GM12878 (cell line): ENCODE results near the gene HAPLN2. TPM values are rescaled to one million over a fixed set of nuclear protein-coding genes. Genes with fewer than 3 reads are reported as not detected.

Experiments used
- BHLHE40 ChIP-seq, 2 experiments: fragments of 450-650 bp in 1 of 2; IDR thresholded peaks; 2 replicates each; pipeline ENCODE4 v1.6.1; 2011 to 2017; ENCODE audit warnings: low read depth in 2 of 2, borderline replicate concordance in 1 of 2, improper control_type of control experiment in 1 of 2, low read length in 1 of 2, mild to moderate bottlenecking in 1 of 2
- CEBPB ChIP-seq, 2 experiments: fragments of 150-350 bp in 1 of 2; IDR thresholded peaks; 2 replicates each; pipeline ENCODE4 v1.6.1; 2012 to 2014; ENCODE audit warnings: low read depth in 2 of 2, low read length in 2 of 2, borderline replicate concordance in 1 of 2, inconsistent platforms in 1 of 2
- PAX8 ChIP-seq: fragments of 450-650 bp; IDR thresholded peaks from 2 replicates; pipeline ENCODE4 v1.6.1; 2017; ENCODE audit warnings: mild to moderate bottlenecking, moderate library complexity
- POU2F2 ChIP-seq: IDR thresholded peaks from 3 replicates; pipeline ENCODE4 v1.6.1; 2011; ENCODE audit warnings: low read depth, mild to moderate bottlenecking, low read length, borderline replicate concordance
- RAD51 ChIP-seq: fragments of 450-650 bp; IDR thresholded peaks from 2 replicates; pipeline ENCODE4 v1.6.1; 2016; ENCODE audit warnings: moderate library complexity, mild to moderate bottlenecking, inconsistent platforms
- SMARCA5 ChIP-seq: fragments of 450-650 bp; IDR thresholded peaks from 2 replicates; pipeline ENCODE4 v1.6.1; 2017; ENCODE audit warnings: mild to moderate bottlenecking
- SMC3 ChIP-seq: IDR thresholded peaks from 2 replicates; pipeline ENCODE4 v1.6.1; 2011; ENCODE audit warnings: low read length, improper control_type of control experiment, borderline replicate concordance
- SREBF2 ChIP-seq: IDR thresholded peaks from 2 replicates; pipeline ENCODE4 v1.6.1; 2012; ENCODE audit warnings: mild to moderate bottlenecking, low read length
- TCF7 ChIP-seq: IDR thresholded peaks from 2 replicates; pipeline ENCODE4 v1.6.1; 2014; ENCODE audit warnings: antibody characterized with exemption, borderline replicate concordance
- YBX1 ChIP-seq: fragments of 450-650 bp; IDR thresholded peaks from 2 replicates; pipeline ENCODE4 v1.6.1; 2016; ENCODE audit warnings: antibody characterized with exemption
- polyA plus RNA-seq, 11 experiments: library from polyadenylated mRNA; depleted of rRNA in 4 of 11; unstranded in 6 of 11; stranded (reverse) in 5 of 11; fragments of >200 nt; fragmentation: Nextera tagmentation in 4 of 11; fragmentation: Illumina TruSeq in 1 of 11; extraction: Ambion mirVana in 4 of 11; extraction: Trizol in 1 of 11; gene quantifications; 1 replicate in 1 of 11; 2 replicates in 10 of 11; pipeline versions ENCODE4 v1.2.1 to v1.2.3, GENCODE V29; 2011 to 2016; ENCODE audit warnings: inconsistent platforms in 2 of 11, missing spikeins in 2 of 11, low read depth in 1 of 11
- total RNA-seq, 4 experiments: library from RNA; depleted of rRNA in 3 of 4; stranded (reverse); fragments of >200 nt in 3 of 4; fragmentation: Illumina TruSeq in 1 of 4; extraction: Trizol in 1 of 4; gene quantifications; 2 replicates each; pipeline versions ENCODE4 v1.2.1 to v1.2.3, GENCODE V29; 2013 to 2021
- TF ChIP-seq, protein P1 (sequence below): fragments of 450-650 bp; conservative IDR thresholded peaks from 2 replicates; pipeline ENCODE4 v1.6.1; 2017; ENCODE audit warnings: mild to moderate bottlenecking, moderate library complexity
- TF ChIP-seq, protein P2 (sequence below): fragments of 450-650 bp; IDR thresholded peaks from 2 replicates; pipeline ENCODE4 v1.6.1; 2016; ENCODE audit warnings: mild to moderate bottlenecking
- TF ChIP-seq, protein P3 (sequence below): fragments of 150-350 bp; IDR thresholded peaks from 2 replicates; pipeline ENCODE4 v1.6.1; 2014; ENCODE audit warnings: mild to moderate bottlenecking, low read depth, low read length
- TF ChIP-seq, protein P4 (sequence below): fragments of 450-650 bp; formaldehyde crosslinking; IDR thresholded peaks from 2 replicates; pipeline ENCODE4 v1.4.0; 2022; ENCODE audit warnings: mild to moderate bottlenecking, moderate library complexity

The HAPLN2 gene
- total and polyA plus RNA-seq, 10 of the 15 experiments (the other 5 are each of a cell fraction or from before 2014, with no cell fraction given): 0.15 to 0.24 TPM; not detected in 8

GRCh38 chr1:156627313-156627880 is 8.2 kb downstream of the HAPLN2 start (continued):
- TF ChIP-seq PAX8 (no peak), RAD51 (peak; percentile 46; the same call in 1 of the 2 replicates), POU2F2 (no peak), SREBF2 (no peak), SMARCA5 (no peak), CEBPB (IDR thresholded peaks at IDR 0.05; ENCODE audit: borderline replicate concordance in 1 of 2, low read depth in 2 of 2, low read length in 2 of 2) (no peak), SMC3 (peak; percentile 53; the same call in 1 of the 2 replicates), BHLHE40 (IDR thresholded peaks at IDR 0.05; ENCODE audit: borderline replicate concordance in 1 of 2, low read depth in 2 of 2, low read length in 1 of 2) (peak; percentile 53 to 64; a peak in 2 of 4 replicates), TCF7 (no peak), YBX1 (no peak)
- TF ChIP-seq, protein P1, sequence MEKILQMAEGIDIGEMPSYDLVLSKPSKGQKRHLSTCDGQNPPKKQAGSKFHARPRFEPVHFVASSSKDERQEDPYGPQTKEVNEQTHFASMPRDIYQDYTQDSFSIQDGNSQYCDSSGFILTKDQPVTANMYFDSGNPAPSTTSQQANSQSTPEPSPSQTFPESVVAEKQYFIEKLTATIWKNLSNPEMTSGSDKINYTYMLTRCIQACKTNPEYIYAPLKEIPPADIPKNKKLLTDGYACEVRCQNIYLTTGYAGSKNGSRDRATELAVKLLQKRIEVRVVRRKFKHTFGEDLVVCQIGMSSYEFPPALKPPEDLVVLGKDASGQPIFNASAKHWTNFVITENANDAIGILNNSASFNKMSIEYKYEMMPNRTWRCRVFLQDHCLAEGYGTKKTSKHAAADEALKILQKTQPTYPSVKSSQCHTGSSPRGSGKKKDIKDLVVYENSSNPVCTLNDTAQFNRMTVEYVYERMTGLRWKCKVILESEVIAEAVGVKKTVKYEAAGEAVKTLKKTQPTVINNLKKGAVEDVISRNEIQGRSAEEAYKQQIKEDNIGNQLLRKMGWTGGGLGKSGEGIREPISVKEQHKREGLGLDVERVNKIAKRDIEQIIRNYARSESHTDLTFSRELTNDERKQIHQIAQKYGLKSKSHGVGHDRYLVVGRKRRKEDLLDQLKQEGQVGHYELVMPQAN: no peak
- TF ChIP-seq, protein P2, sequence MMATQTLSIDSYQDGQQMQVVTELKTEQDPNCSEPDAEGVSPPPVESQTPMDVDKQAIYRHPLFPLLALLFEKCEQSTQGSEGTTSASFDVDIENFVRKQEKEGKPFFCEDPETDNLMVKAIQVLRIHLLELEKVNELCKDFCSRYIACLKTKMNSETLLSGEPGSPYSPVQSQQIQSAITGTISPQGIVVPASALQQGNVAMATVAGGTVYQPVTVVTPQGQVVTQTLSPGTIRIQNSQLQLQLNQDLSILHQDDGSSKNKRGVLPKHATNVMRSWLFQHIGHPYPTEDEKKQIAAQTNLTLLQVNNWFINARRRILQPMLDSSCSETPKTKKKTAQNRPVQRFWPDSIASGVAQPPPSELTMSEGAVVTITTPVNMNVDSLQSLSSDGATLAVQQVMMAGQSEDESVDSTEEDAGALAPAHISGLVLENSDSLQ: peak; percentile 80
- TF ChIP-seq, protein P3, sequence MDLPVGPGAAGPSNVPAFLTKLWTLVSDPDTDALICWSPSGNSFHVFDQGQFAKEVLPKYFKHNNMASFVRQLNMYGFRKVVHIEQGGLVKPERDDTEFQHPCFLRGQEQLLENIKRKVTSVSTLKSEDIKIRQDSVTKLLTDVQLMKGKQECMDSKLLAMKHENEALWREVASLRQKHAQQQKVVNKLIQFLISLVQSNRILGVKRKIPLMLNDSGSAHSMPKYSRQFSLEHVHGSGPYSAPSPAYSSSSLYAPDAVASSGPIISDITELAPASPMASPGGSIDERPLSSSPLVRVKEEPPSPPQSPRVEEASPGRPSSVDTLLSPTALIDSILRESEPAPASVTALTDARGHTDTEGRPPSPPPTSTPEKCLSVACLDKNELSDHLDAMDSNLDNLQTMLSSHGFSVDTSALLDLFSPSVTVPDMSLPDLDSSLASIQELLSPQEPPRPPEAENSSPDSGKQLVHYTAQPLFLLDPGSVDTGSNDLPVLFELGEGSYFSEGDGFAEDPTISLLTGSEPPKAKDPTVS: no peak
- TF ChIP-seq, protein P4, sequence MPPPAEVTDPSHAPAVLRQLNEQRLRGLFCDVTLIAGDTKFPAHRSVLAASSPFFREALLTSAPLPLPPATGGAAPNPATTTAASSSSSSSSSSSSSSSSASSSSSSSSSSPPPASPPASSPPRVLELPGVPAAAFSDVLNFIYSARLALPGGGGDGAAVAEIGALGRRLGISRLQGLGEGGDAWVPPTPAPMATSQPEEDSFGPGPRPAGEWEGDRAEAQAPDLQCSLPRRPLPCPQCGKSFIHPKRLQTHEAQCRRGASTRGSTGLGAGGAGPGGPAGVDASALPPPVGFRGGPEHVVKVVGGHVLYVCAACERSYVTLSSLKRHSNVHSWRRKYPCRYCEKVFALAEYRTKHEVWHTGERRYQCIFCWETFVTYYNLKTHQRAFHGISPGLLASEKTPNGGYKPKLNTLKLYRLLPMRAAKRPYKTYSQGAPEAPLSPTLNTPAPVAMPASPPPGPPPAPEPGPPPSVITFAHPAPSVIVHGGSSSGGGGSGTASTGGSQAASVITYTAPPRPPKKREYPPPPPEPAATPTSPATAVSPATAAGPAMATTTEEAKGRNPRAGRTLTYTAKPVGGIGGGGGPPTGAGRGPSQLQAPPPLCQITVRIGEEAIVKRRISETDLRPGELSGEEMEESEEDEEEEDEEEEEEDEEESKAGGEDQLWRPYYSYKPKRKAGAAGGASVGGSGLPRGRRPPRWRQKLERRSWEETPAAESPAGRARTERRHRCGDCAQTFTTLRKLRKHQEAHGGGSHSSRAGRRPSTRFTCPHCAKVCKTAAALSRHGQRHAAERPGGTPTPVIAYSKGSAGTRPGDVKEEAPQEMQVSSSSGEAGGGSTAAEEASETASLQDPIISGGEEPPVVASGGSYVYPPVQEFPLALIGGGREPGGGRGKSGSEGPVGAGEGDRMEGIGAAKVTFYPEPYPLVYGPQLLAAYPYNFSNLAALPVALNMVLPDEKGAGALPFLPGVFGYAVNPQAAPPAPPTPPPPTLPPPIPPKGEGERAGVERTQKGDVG: no peak
